ENCODE data around the gene NEMF. TPM values are rescaled to one million over a fixed set of nuclear protein-coding genes. Genes with fewer than 3 reads are reported as not detected.

Gene NEMF
- total and polyA plus RNA-seq, 2 donors (not counting 1 experiment from before 2014, with no cell fraction given): 26.7 to 127 TPM

DNA sequence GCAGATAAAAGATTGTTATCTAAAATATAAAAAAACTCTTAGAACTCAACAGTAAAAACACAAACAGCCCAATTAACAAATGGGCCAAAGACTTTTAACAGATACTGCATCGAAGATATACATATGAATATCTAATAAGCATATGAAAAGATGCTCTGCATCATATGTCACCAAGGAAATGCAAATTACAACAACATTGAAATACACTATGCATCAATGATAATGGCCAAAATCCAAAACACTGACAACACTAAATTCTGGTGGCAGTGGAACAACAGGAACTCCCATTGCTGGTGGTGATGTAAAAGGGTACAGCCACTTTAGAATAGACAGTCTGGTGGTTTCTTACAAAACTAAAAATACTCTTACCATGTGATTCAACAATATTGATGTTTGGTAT lies 43.8 kb downstream of the NEMF start:
- Histone ChIP-seq H3K27ac (ENCODE audit: low read length in 2 of 2) (no peak overlapping the region), H2AFZ (ENCODE audit: insufficient read depth, low read depth, low read length, poor library complexity, severe bottlenecking) (no peak overlapping the region), H3K4me2 (replicated peaks; ENCODE audit: low read depth, low read length, poor library complexity, severe bottlenecking) (no peak overlapping the region), H3K4me1 (ENCODE audit: control insufficient read depth in 2 of 2, insufficient read depth in 2 of 2, low read length in 2 of 2) (no peaks in the 10 kb centered on the region), H3K4me3 (ENCODE audit: control extremely low read depth in 1 of 5, extremely low read depth in 1 of 5, insufficient read depth in 1 of 5, low read depth in 2 of 5, low read length in 4 of 5) (no peak overlapping the region), H3K36me3 (replicated peaks in 1 of 2; ENCODE audit: control extremely low read depth in 1 of 2, control insufficient read depth in 1 of 2, extremely low read depth in 1 of 2, insufficient read depth in 2 of 2, low read length in 1 of 2) (peaks cover 19 to 78% of the 10 kb centered on the region in 2 experiments), H3K79me2 (ENCODE audit: control insufficient read depth, insufficient read depth, low read length) (no peaks in the 10 kb centered on the region), H3K9ac (ENCODE audit: low read length) (no peak overlapping the region), H4K20me1 (ENCODE audit: control insufficient read depth, insufficient read depth, low read length, poor library complexity, severe bottlenecking) (no peaks in the 10 kb centered on the region), H3K9me3 (ENCODE audit: control extremely low read depth in 1 of 3, control insufficient read depth in 2 of 3, insufficient read depth in 1 of 3, low read length in 2 of 3) (peaks cover 0 to 1% (median 0%) of the 10 kb centered on the region in 3 donors), H3K27me3 (replicated peaks in 1 of 4; ENCODE audit: control extremely low read depth in 1 of 4, control insufficient read depth in 3 of 4, insufficient read depth in 4 of 4, low read length in 3 of 4) (no peaks in the 10 kb centered on the region)
- no CpG with 5 or more reads among the region's 1 CpG for WGBS (ENCODE audit: insufficient coverage)
- no peaks in the 10 kb centered on the region for H3K27me3 Mint-ChIP-seq
- DNase-seq: no peak
- H3K27ac Mint-ChIP-seq: no peak overlapping the region
- ChIA-PET POLR2A (interaction anchor here (0.5 kb wide), 1 partner anchor 227 kb away, joined by 9 read pairs; no protein-coding TSS in a partner anchor), CTCF (no interaction called here)
- no peaks in the 10 kb centered on the region for H3K4me1 Mint-ChIP-seq
- intact Hi-C loops (cut with micrococcal nuclease): no loop called here
- TF ChIP-seq EZH2 (IDR thresholded peaks at IDR 0.05; ENCODE audit: borderline replicate concordance, insufficient read depth, low read depth, low read length, poor library complexity, severe bottlenecking): no peak
- ATAC-seq (ENCODE audit: low read depth): no peak
- no peak overlapping the region for H3K4me3 Mint-ChIP-seq
- no peaks in the 10 kb centered on the region for H3K9me3 Mint-ChIP-seq (ENCODE audit: insufficient read depth)

DNA sequence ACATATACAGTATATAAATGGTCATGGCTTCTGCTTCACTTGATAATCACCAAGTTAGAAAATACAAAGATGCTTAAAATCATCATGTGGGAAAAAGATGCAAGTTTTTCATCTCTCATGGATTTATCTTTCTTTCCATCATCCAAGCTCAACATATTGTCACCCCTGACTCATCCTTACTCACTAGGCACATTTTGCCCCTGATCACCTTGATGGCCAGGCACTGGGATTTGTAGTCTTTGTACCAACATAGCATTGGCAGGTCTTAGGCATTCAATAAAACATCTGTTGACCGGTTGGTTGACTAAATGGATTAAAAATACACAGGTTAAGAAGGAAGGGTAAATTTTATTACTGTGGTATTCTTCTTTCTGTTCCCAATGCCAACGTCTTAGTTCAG lies 56.6 kb downstream of the NEMF start:
- no peaks in the 10 kb centered on the region for H3K79me2 ChIP-seq (ENCODE audit: control insufficient read depth, insufficient read depth, low read length)
- ATAC-seq (ENCODE audit: low read depth): no peak
- TF ChIP-seq EZH2 (IDR thresholded peaks at IDR 0.05; ENCODE audit: borderline replicate concordance, insufficient read depth, low read depth, low read length, poor library complexity, severe bottlenecking) (no peak), CTCF (IDR thresholded peaks at IDR 0.05) (no peak)
- no peak overlapping the region for H3K9ac ChIP-seq (ENCODE audit: low read length)
- ChIA-PET POLR2A (no interaction called here), CTCF (interaction anchor here (1.6 kb wide), 1 partner anchor 176 kb away, joined by 3 read pairs; the partner anchor contains the start of gene RPL36AL)
- no peaks in the 10 kb centered on the region for H3K27me3 Mint-ChIP-seq
- no peaks in the 10 kb centered on the region for H3K4me1 Mint-ChIP-seq
- no peaks in the 10 kb centered on the region for H3K4me1 ChIP-seq (ENCODE audit: control insufficient read depth in 2 of 2, insufficient read depth in 2 of 2, low read length in 2 of 2)
- H3K27ac Mint-ChIP-seq: no peak overlapping the region
- no peaks in the 10 kb centered on the region for H3K9me3 Mint-ChIP-seq (ENCODE audit: insufficient read depth)
- H3K4me2 ChIP-seq (replicated peaks; ENCODE audit: low read depth, low read length, poor library complexity, severe bottlenecking): no peak overlapping the region
- no peaks in the 10 kb centered on the region for H3K9me3 ChIP-seq (ENCODE audit: control extremely low read depth in 1 of 3, control insufficient read depth in 2 of 3, insufficient read depth in 1 of 3, low read length in 2 of 3)
- no peak overlapping the region for H3K4me3 ChIP-seq (ENCODE audit: control extremely low read depth in 1 of 5, extremely low read depth in 1 of 5, insufficient read depth in 1 of 5, low read depth in 2 of 5, low read length in 4 of 5)
- intact Hi-C loops (cut with micrococcal nuclease): no loop called here
- no peak for DNase-seq
- no peak overlapping the region for H2AFZ ChIP-seq (ENCODE audit: insufficient read depth, low read depth, low read length, poor library complexity, severe bottlenecking)
- H3K27ac ChIP-seq (ENCODE audit: low read length in 2 of 2): peak overlapping the region in 1 of 2 donors; percentile 17
- no peaks in the 10 kb centered on the region for H4K20me1 ChIP-seq (ENCODE audit: control insufficient read depth, insufficient read depth, low read length, poor library complexity, severe bottlenecking)
- H3K4me3 Mint-ChIP-seq: no peak overlapping the region
- H3K27me3 ChIP-seq (replicated peaks in 1 of 4; ENCODE audit: control extremely low read depth in 1 of 4, control insufficient read depth in 3 of 4, insufficient read depth in 4 of 4, low read length in 3 of 4): no peaks in the 10 kb centered on the region
- peaks cover 5 to 87% of the 10 kb centered on the region in 2 experiments for H3K36me3 ChIP-seq (replicated peaks in 1 of 2; ENCODE audit: control extremely low read depth in 1 of 2, control insufficient read depth in 1 of 2, extremely low read depth in 1 of 2, insufficient read depth in 2 of 2, low read length in 1 of 2)
- no CpG with 5 or more reads among the region's 2 CpGs for WGBS (ENCODE audit: insufficient coverage)

Measured in B cell (primary cell).